IMR-90 (cell line): Measurements from ENCODE around the gene BNIP3. TPM values are rescaled to one million over a fixed set of nuclear protein-coding genes. Genes with fewer than 3 reads are reported as not detected.

ENCODE experiments used
- ATAC-seq: fragments of 200-7000 bp; cut with Tn5 transposase; 2 replicates; pipeline ENCODE4 v1.9.1; 2020; ENCODE audit warnings: low read depth, mild to moderate bottlenecking, moderate library complexity
- BruUV-seq: library from RNA; stranded (reverse); fragments of 400-500 nt; replicated peaks from 2 replicates; lab custom pipeline; 2021; lab: Mats Ljungman, UMichigan
- CTCF ChIA-PET: fragments of 300-600 bp; formaldehyde crosslinking; extraction: SDS; loops from one replicate; lab custom pipeline; 2021; ENCODE audit warnings: antibody characterized with exemption; lab: Yijun Ruan, JAX
- POLR2A ChIA-PET: fragments of 300-600 bp; sonication (Branson Sonifier 250); formaldehyde crosslinking; loops from one replicate; lab custom pipeline; 2022; ENCODE audit warnings: antibody characterized with exemption; ENCODE audit not compliant: unreplicated experiment; lab: Charles Lee
- DNase-seq: peaks from one replicate; pipeline ENCODE4 v3.0.0; 2013
- H2AFZ ChIP-seq: replicated peaks from 2 replicates; pipeline ENCODE3; 2013; ENCODE audit warnings: low read length, mild to moderate bottlenecking; ENCODE audit not compliant: poor library complexity
- H2AK5ac ChIP-seq: 2 replicates; pipeline ENCODE4 v1.6.1; 2013; ENCODE audit warnings: low read depth, low read length, inconsistent platforms
- H2AK9ac ChIP-seq: replicated peaks from 2 replicates; pipeline ENCODE3; 2013; ENCODE audit warnings: mild to moderate bottlenecking, low read depth, low read length, moderate library complexity; ENCODE audit not compliant: poor library complexity
- H2BK120ac ChIP-seq: 2 replicates; pipeline ENCODE4 v1.6.1; 2013; ENCODE audit warnings: low read depth, low read length, inconsistent platforms
- H2BK15ac ChIP-seq: 3 replicates; pipeline ENCODE4 v1.6.1; 2013; ENCODE audit warnings: low read depth, low read length, inconsistent platforms
- H2BK20ac ChIP-seq: 2 replicates; pipeline ENCODE4 v1.6.1; 2013; ENCODE audit warnings: low read depth, mild to moderate bottlenecking, inconsistent platforms, low read length, moderate library complexity
- H2BK5ac ChIP-seq: 2 replicates; pipeline ENCODE4 v1.6.1; 2013; ENCODE audit warnings: mild to moderate bottlenecking, low read depth, low read length, inconsistent platforms; ENCODE audit not compliant: poor library complexity, severe bottlenecking
- H3K14ac ChIP-seq: replicated peaks from 2 replicates; pipeline ENCODE4 v1.6.1; 2013; ENCODE audit warnings: low read depth, low read length, inconsistent platforms
- H3K18ac ChIP-seq: 2 replicates; pipeline ENCODE4 v1.6.1; 2013; ENCODE audit warnings: low read depth, low read length, control low read depth
- H3K23ac ChIP-seq: 2 replicates; pipeline ENCODE4 v1.6.1; 2013; ENCODE audit warnings: low read depth, low read length, inconsistent platforms
- H3K27ac ChIP-seq: 2 replicates; pipeline ENCODE4 v1.5.1; 2013; ENCODE audit warnings: mild to moderate bottlenecking, control low read depth, low read length; ENCODE audit not compliant: insufficient read depth
- H3K27me3 ChIP-seq: 2 replicates; pipeline ENCODE4 v1.6.1; 2013; ENCODE audit warnings: low read length; ENCODE audit not compliant: control insufficient read depth, insufficient read depth
- H3K36me3 ChIP-seq: 2 replicates; pipeline ENCODE4 v1.6.1; 2013; ENCODE audit warnings: low read length, mixed read lengths; ENCODE audit not compliant: control insufficient read depth, insufficient read depth
- H3K4ac ChIP-seq: 2 replicates; pipeline ENCODE4 v1.6.1; 2013; ENCODE audit warnings: low read depth, low read length, inconsistent platforms
- H3K4me1 ChIP-seq: 2 replicates; pipeline ENCODE4 v1.6.1; 2013; ENCODE audit warnings: low read length, mixed read lengths; ENCODE audit not compliant: control insufficient read depth, insufficient read depth
- H3K4me2 ChIP-seq: 2 replicates; pipeline ENCODE4 v1.6.1; 2013; ENCODE audit warnings: low read depth, mild to moderate bottlenecking, control low read depth, low read length, moderate library complexity
- H3K4me3 ChIP-seq: 2 replicates; pipeline ENCODE4 v1.5.1; 2013; ENCODE audit warnings: low read depth, mild to moderate bottlenecking, control low read depth, low read length, moderate library complexity; ENCODE audit not compliant: insufficient read depth
- H3K56ac ChIP-seq: 2 replicates; pipeline ENCODE4 v1.6.1; 2013; ENCODE audit warnings: low read length, inconsistent platforms; ENCODE audit not compliant: insufficient read depth; ENCODE audit errors: extremely low read depth
- H3K79me1 ChIP-seq, 2 experiments: 2 replicates each; pipeline ENCODE4 v1.6.1; 2013; ENCODE audit warnings: low read length in 2 of 2, inconsistent platforms in 1 of 2, low read depth in 1 of 2
- H3K9ac ChIP-seq: 2 replicates; pipeline ENCODE4 v1.6.1; 2013; ENCODE audit warnings: low read depth, low read length, control low read depth
- H3K9me1 ChIP-seq: 2 replicates; pipeline ENCODE4 v1.6.1; 2013; ENCODE audit warnings: low read length, inconsistent platforms; ENCODE audit not compliant: insufficient read depth
- H3K9me3 ChIP-seq: 2 replicates; pipeline ENCODE4 v1.6.1; 2013; ENCODE audit warnings: low read length; ENCODE audit not compliant: control insufficient read depth, insufficient read depth
- H4K20me1 ChIP-seq: 2 replicates; pipeline ENCODE4 v1.6.1; 2013; ENCODE audit warnings: low read length, inconsistent platforms; ENCODE audit not compliant: insufficient read depth
- H4K5ac ChIP-seq: 2 replicates; pipeline ENCODE4 v1.6.1; 2013; ENCODE audit warnings: mild to moderate bottlenecking, low read depth, low read length, control low read depth
- H4K8ac ChIP-seq, 2 experiments: 2 replicates each; pipeline ENCODE4 v1.6.1; 2013; ENCODE audit warnings: low read depth in 2 of 2, low read length in 2 of 2, control low read depth in 1 of 2, inconsistent platforms in 1 of 2
- H4K91ac ChIP-seq: 2 replicates; pipeline ENCODE4 v1.6.1; 2013; ENCODE audit warnings: low read depth, low read length, inconsistent platforms; ENCODE audit not compliant: insufficient read depth
- BHLHE40 ChIP-seq: fragments of 150-350 bp; IDR thresholded peaks from 2 replicates; pipeline ENCODE4 v1.6.1; 2016; ENCODE audit warnings: mild to moderate bottlenecking, low read depth, low read length
- MAFK ChIP-seq: IDR thresholded peaks from 2 replicates; pipeline ENCODE4 v1.6.1; 2012; ENCODE audit warnings: low read depth, low read length, improper control_type of control experiment
- NFE2L2 ChIP-seq: fragments of 150-350 bp; IDR thresholded peaks from 2 replicates; pipeline ENCODE4 v1.6.1; 2016; ENCODE audit warnings: low read depth, mild to moderate bottlenecking, low read length
- RCOR1 ChIP-seq: IDR thresholded peaks from 2 replicates; pipeline ENCODE4 v1.6.1; 2012; ENCODE audit warnings: mild to moderate bottlenecking, low read length, improper control_type of control experiment; ENCODE audit not compliant: insufficient replicate concordance
- SMC3 ChIP-seq: fragments of 150-350 bp; IDR thresholded peaks from 2 replicates; pipeline ENCODE4 v1.6.1; 2016; ENCODE audit warnings: low read depth, mild to moderate bottlenecking, antibody characterized with exemption, low read length, moderate library complexity
- WGBS, 2 experiments: methylation state at CpG; one replicate each; pipeline versions ENCODE4 v1.1.5 to v1.1.7; 2013; ENCODE audit warnings: missing lambda C conversion rate in 2 of 2; ENCODE audit not compliant: insufficient read length in 1 of 2; ENCODE audit errors: extremely low coverage in 2 of 2; 5-methylcytosine and 5-hydroxymethylcytosine counted together
- dilution Hi-C: fragments of 300-500 bp; cut with HindIII; formaldehyde crosslinking; loops from one replicate; pipeline ENCODE4 v1.14.3; 2018; ENCODE audit warnings: low sequenced_read_pairs; ENCODE audit not compliant: unreplicated experiment
- in situ Hi-C: fragments of 300-500 bp; cut with MboI; formaldehyde crosslinking; loops from 3 replicates; pipeline ENCODE4 v1.14.3; 2019; ENCODE audit warnings: low sequenced_read_pairs, inconsistent platforms, mixed read lengths
- intact Hi-C: fragments of 100-400 bp; cut with micrococcal nuclease; formaldehyde crosslinking; loops from 2 replicates; pipeline ENCODE4 v1.10.0; 2022
- polyA plus RNA-seq, 3 experiments: library from polyadenylated mRNA; depleted of rRNA; stranded (reverse); fragments of >200 nt; gene quantifications; 2 replicates each; pipeline ENCODE4 v1.2.3, GENCODE V29; 2012; ENCODE audit warnings: low replicate concordance in 1 of 3
- total RNA-seq: library from RNA; depleted of rRNA; stranded (reverse); fragments of >200 nt; gene quantifications from 2 replicates; pipeline ENCODE4 v1.2.3, GENCODE V29; 2012

BNIP3 gene
- total and polyA plus RNA-seq, 2 of the 4 experiments (the other 2 are of a cell fraction), result 134 to 211 TPM

GRCh38 chr10:131973160-131973951 is 8.4 kb downstream of the BNIP3 start:
- Histone ChIP-seq H3K23ac (no peak overlapping the region), H3K14ac (no peak overlapping the region), H3K4ac (no peak overlapping the region), H3K9me3 (no peaks in the 10 kb centered on the region), H2AK9ac (peak overlapping the region; percentile 2), H3K4me3 (no peak overlapping the region), H2BK20ac (no peak overlapping the region), H3K36me3 (peaks cover 71% of the 10 kb centered on the region), H2AK5ac (no peak overlapping the region), H2AFZ (no peak overlapping the region), H4K8ac (no peak overlapping the region), H2BK120ac (no peak overlapping the region), H3K9ac (no peak overlapping the region), H4K91ac (no peak overlapping the region), H3K9me1 (peaks cover 23% of the 10 kb centered on the region), H3K4me2 (no peak overlapping the region), H2BK15ac (no peak overlapping the region), H4K5ac (no peak overlapping the region), H3K18ac (no peak overlapping the region), H3K79me1 (peaks cover 19 to 86% of the 10 kb centered on the region in 2 experiments), H3K56ac (no peak overlapping the region), H3K4me1 (peaks cover 18% of the 10 kb centered on the region), H3K27ac (no peak overlapping the region), H2BK5ac (no peak overlapping the region), H3K27me3 (no peaks in the 10 kb centered on the region), H4K20me1 (peaks cover 98% of the 10 kb centered on the region)
- dilution Hi-C loops, result no loop called here
- BruUV-seq, result no TSS peak
- no peak for ATAC-seq
- 92% methylated on average over 20 of the region's 34 CpGs; no CpG with 5 or more reads in 1 of the 2 experiments for WGBS, 2 experiments
- ChIA-PET CTCF (interaction anchor here (0.7 to 2.6 kb wide), 2 partner anchors 50 to 88 kb away, joined by 3 to 13 read pairs; no protein-coding TSS in a partner anchor), POLR2A (no interaction called here)
- in situ Hi-C loops, result no loop called here
- no peak for TF ChIP-seq SMC3
- TF ChIP-seq MAFK, result no peak
- TF ChIP-seq BHLHE40, result no peak
- no peak for TF ChIP-seq RCOR1
- TF ChIP-seq NFE2L2, result no peak
- no peak for DNase-seq
- intact Hi-C loops, result loop anchor here (2.0 kb wide), 1 partner anchor 49 kb away; no protein-coding TSS in a partner anchor
